ENCODE measurements around the gene AAK1.
"Not testable (repeated sequence)": the region's sequence is repeated elsewhere in the genome, so short reads cannot be mapped to it uniquely, and the experiment has no call there.

Gene AAK1

GRCh38 chr2:69579536-69579935, 64.0 kb downstream of the AAK1 start:
- DNase-seq (ENCODE audit: extremely low read depth, low read depth): no peak
- no peak for TF ChIP-seq CTCF (IDR thresholded peaks at IDR 0.05; ENCODE audit: low read depth, low read length)

GRCh38 chr2:69578198-69578540, 65.4 kb downstream of the AAK1 start:
- DNase-seq (ENCODE audit: extremely low read depth, low read depth): no peak
- no peak for TF ChIP-seq CTCF (IDR thresholded peaks at IDR 0.05; ENCODE audit: low read depth, low read length)

GRCh38 chr2:69577467-69578197, 65.9 kb downstream of the AAK1 start:
- DNase-seq (ENCODE audit: extremely low read depth, low read depth): no peak
- TF ChIP-seq CTCF (IDR thresholded peaks at IDR 0.05; ENCODE audit: low read depth, low read length): no peak

GRCh38 chr2:69576880-69577279, 66.7 kb downstream of the AAK1 start:
- TF ChIP-seq CTCF (IDR thresholded peaks at IDR 0.05; ENCODE audit: low read depth, low read length): no peak
- no peak for DNase-seq (ENCODE audit: extremely low read depth, low read depth)

GRCh38 chr2:69575926-69576325, 67.6 kb downstream of the AAK1 start:
- no peak for DNase-seq (ENCODE audit: extremely low read depth, low read depth)
- no peak for TF ChIP-seq CTCF (IDR thresholded peaks at IDR 0.05; ENCODE audit: low read depth, low read length)

GRCh38 chr2:69575371-69575770, 68.2 kb downstream of the AAK1 start:
- DNase-seq (ENCODE audit: extremely low read depth, low read depth): not testable (repeated sequence)

- no peak for DNase-seq (ENCODE audit: extremely low read depth, low read depth)
- TF ChIP-seq CTCF (IDR thresholded peaks at IDR 0.05; ENCODE audit: low read depth, low read length): no peak
These were observed 70.9 kb downstream of the AAK1 start for GRCh38 chr2:69572641-69573040.

GRCh38 chr2:69571189-69571588, 72.3 kb downstream of the AAK1 start:
- TF ChIP-seq CTCF (IDR thresholded peaks at IDR 0.05; ENCODE audit: low read depth, low read length): no peak
- no peak for DNase-seq (ENCODE audit: extremely low read depth, low read depth)
